Measurements from ENCODE around the gene SOCS1.
A peak's percentile ranks its signal among the peaks of the same experiment; 100 is the strongest.

- TF ChIP-seq CTCF (IDR thresholded peaks at IDR 0.05; ENCODE audit: control extremely low read depth in 1 of 3, insufficient read depth in 1 of 3, low read depth in 1 of 3, low read length in 3 of 3) (no peak), KDM4A (IDR thresholded peaks at IDR 0.05; ENCODE audit: low read depth, low read length, severe bottlenecking) (peak; percentile 21), SIX5 (IDR thresholded peaks at IDR 0.05; ENCODE audit: low read depth, low read length) (no peak), NANOG (IDR thresholded peaks at IDR 0.05; ENCODE audit: insufficient read depth, low read depth, low read length, poor library complexity, severe bottlenecking) (no peak), EZH2 (IDR thresholded peaks at IDR 0.05; ENCODE audit: low read depth, low read length, severe bottlenecking) (no peak), KDM1A (IDR thresholded peaks at IDR 0.05; ENCODE audit: borderline replicate concordance, low read length) (no peak), RFX5 (IDR thresholded peaks at IDR 0.05; ENCODE audit: borderline replicate concordance, low read depth, low read length) (no peak), YY1 (IDR thresholded peaks at IDR 0.05; ENCODE audit: low read depth, low read length) (no peak)
Measured at GRCh38 chr16:11256661-11257130, 692 bp upstream of the SOCS1 start.

Measured in H1 (cell line).